ENCODE data around the gene EYS.

The EYS gene

GRCh38 chr6:65071480-65071879, 635.5 kb downstream of the EYS start:
- no peak for TF ChIP-seq CTCF (IDR thresholded peaks at IDR 0.05)

GRCh38 chr6:65064844-65065243, 642.2 kb downstream of the EYS start:
- no peak for TF ChIP-seq CTCF (IDR thresholded peaks at IDR 0.05)

GRCh38 chr6:65059568-65059967, 647.5 kb downstream of the EYS start:
- no peak for TF ChIP-seq CTCF (IDR thresholded peaks at IDR 0.05)

- TF ChIP-seq CTCF (IDR thresholded peaks at IDR 0.05): no peak
These were observed 651.5 kb downstream of the EYS start for GRCh38 chr6:65055545-65055944.

GRCh38 chr6:65052626-65053025, 654.4 kb downstream of the EYS start:
- TF ChIP-seq CTCF (IDR thresholded peaks at IDR 0.05): no peak

GRCh38 chr6:65045801-65046200, 661.2 kb downstream of the EYS start:
- TF ChIP-seq CTCF (IDR thresholded peaks at IDR 0.05): no peak

- no peak for TF ChIP-seq CTCF (IDR thresholded peaks at IDR 0.05)
These were observed 693.0 kb downstream of the EYS start for GRCh38 chr6:65014006-65014405.

- no peak for TF ChIP-seq CTCF (IDR thresholded peaks at IDR 0.05)
These were observed 700.2 kb downstream of the EYS start for GRCh38 chr6:65006788-65007187.

Measured in LNCAP (cell line).